Peyer's patch (tissue), 4 donors: ENCODE measurements around the gene ASAP2. TPM values are rescaled to one million over a fixed set of nuclear protein-coding genes. Genes with fewer than 3 reads are reported as not detected.
A peak's percentile ranks its signal among the peaks of the same experiment; 100 is the strongest.

Experiments used
- DNase-seq, 3 donors: peaks; one replicate each; pipeline ENCODE4 v3.0.0-alpha.2; 2017 to 2019
- H3K27ac ChIP-seq, 4 donors: fragments of 200-600 bp; sonication (generic); one replicate each; pipeline ENCODE4 v1.5.1; 2016 to 2019
- H3K27me3 ChIP-seq, 2 donors: fragments of 200-600 bp; sonication (generic); one replicate each; pipeline ENCODE4 v1.5.1; 2019
- H3K36me3 ChIP-seq, 3 donors: fragments of 200-600 bp; sonication (generic); one replicate each; pipeline ENCODE4 v1.5.1; 2016 to 2019
- H3K4me1 ChIP-seq, 4 donors: fragments of 200-600 bp; sonication (generic); one replicate each; pipeline ENCODE4 v1.5.1; 2016 to 2019
- H3K4me3 ChIP-seq, 4 donors: fragments of 200-600 bp; sonication (generic); 1 replicate in 3 of 4; 2 replicates in 1 of 4; pipeline ENCODE4 v1.5.1; 2016 to 2019; ENCODE audit warnings: mild to moderate bottlenecking in 1 of 4
- H3K9me3 ChIP-seq, 4 donors: fragments of 200-600 bp; sonication (generic); one replicate each; pipeline ENCODE4 v1.5.1; 2016 to 2019; ENCODE audit warnings: mild to moderate bottlenecking in 1 of 4
- CTCF ChIP-seq, 6 experiments: fragments of 450-650 bp in 4 of 6; fragments of 200-600 bp in 2 of 6; sonication (generic) in 1 of 6; IDR thresholded peaks; one replicate each; pipeline ENCODE4 v1.5.1; 2017 to 2019; ENCODE audit warnings: antibody characterized with exemption in 6 of 6, mild to moderate bottlenecking in 3 of 6, moderate library complexity in 1 of 6
- POLR2A ChIP-seq, 2 donors: fragments of 450-650 bp; IDR thresholded peaks; one replicate each; pipeline ENCODE4 v1.5.1; 2017; ENCODE audit warnings: antibody characterized with exemption in 2 of 2, mild to moderate bottlenecking in 2 of 2, moderate library complexity in 2 of 2
- total RNA-seq, 4 donors: library from RNA; depleted of rRNA; stranded (reverse); fragments of >200 nt; gene quantifications; one replicate each; pipeline ENCODE4 v1.1.0, GENCODE V29; 2016

The ASAP2 gene
- total RNA-seq, 4 donors from 2014 or later: 30.6 to 59.4 (median 37.8) TPM

GRCh38 chr2:9347411-9347881 lies 140.8 kb downstream of the ASAP2 start:
- Histone ChIP-seq H3K4me3 (no peak overlapping the region), H3K27ac (peak overlapping the region in 1 of 4 donors; percentile 25), H3K9me3 (no peaks in the 10 kb centered on the region), H3K36me3 (peaks cover 0 to 52% (median 0%) of the 10 kb centered on the region in 3 donors), H3K4me1 (no peaks in the 10 kb centered on the region), H3K27me3 (no peaks in the 10 kb centered on the region)
- peak in 1 of 3 donors; percentile 59 for DNase-seq
- no peak for TF ChIP-seq POLR2A (IDR thresholded peaks at IDR 0.05)
- TF ChIP-seq CTCF (IDR thresholded peaks at IDR 0.05): no peak

- Histone ChIP-seq H3K9me3 (no peaks in the 10 kb centered on the region), H3K27ac (no peak overlapping the region), H3K4me1 (no peaks in the 10 kb centered on the region), H3K4me3 (no peak overlapping the region), H3K36me3 (peaks cover 0 to 77% (median 0%) of the 10 kb centered on the region in 3 donors), H3K27me3 (no peaks in the 10 kb centered on the region)
- no peak for DNase-seq
- no peak for TF ChIP-seq CTCF (IDR thresholded peaks at IDR 0.05)
- no peak for TF ChIP-seq POLR2A (IDR thresholded peaks at IDR 0.05)
These were observed 147.7 kb downstream of the ASAP2 start for GRCh38 chr2:9354318-9354717.

GRCh38 chr2:9355270-9355669 lies 148.7 kb downstream of the ASAP2 start:
- DNase-seq: no peak
- Histone ChIP-seq H3K4me1 (no peaks in the 10 kb centered on the region), H3K9me3 (no peaks in the 10 kb centered on the region), H3K27me3 (no peaks in the 10 kb centered on the region), H3K4me3 (no peak overlapping the region), H3K27ac (no peak overlapping the region), H3K36me3 (peaks cover 0 to 84% (median 0%) of the 10 kb centered on the region in 3 donors)
- no peak for TF ChIP-seq POLR2A (IDR thresholded peaks at IDR 0.05)
- TF ChIP-seq CTCF (IDR thresholded peaks at IDR 0.05): no peak

DNA sequence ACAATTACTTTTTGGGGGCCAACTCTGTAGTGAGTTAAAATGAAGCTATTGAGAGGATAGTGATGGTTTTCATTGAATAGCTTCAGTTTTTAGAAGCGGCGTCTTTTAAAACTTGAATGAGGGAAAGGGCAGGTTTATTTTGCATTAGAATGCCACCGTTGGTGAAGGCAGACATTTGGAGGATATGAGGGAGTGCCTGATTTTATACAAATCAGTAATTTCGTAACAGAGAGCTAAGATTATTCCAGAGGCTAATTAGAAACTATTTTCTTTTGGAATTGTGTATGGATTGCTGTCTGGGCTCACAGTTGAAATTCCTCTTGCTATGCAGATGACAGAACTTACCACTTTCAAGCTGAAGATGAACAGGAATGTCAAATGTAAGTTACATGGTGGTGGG lies 149.1 kb downstream of the ASAP2 start:
- DNase-seq: no peak
- H3K9me3 ChIP-seq: no peaks in the 10 kb centered on the region
- no peak for TF ChIP-seq CTCF (IDR thresholded peaks at IDR 0.05)
- no peak for TF ChIP-seq POLR2A (IDR thresholded peaks at IDR 0.05)
- H3K27ac ChIP-seq: no peak overlapping the region
- no peaks in the 10 kb centered on the region for H3K27me3 ChIP-seq
- H3K4me3 ChIP-seq: no peak overlapping the region
- peaks cover 0 to 81% (median 0%) of the 10 kb centered on the region in 3 donors for H3K36me3 ChIP-seq
- H3K4me1 ChIP-seq: no peaks in the 10 kb centered on the region

DNA sequence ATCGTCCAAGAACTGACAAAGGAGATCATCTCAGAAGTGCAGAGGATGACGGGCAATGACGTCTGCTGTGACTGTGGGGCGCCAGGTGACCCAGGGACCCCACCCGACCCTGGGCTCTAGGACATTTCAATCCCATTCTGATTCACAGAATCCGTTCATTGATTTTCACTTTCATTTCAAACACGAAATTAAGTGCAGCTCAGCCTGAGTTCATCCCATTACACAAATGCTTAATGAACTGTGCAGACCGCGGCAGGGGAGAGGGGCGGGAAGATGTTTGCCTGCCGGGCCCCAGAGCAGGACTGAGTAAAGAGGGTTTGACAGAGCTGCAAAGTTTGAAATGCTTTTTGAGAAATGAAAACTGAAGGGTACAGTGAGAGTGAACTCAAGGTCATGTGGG lies 149.6 kb downstream of the ASAP2 start:
- peaks cover 0 to 77% (median 0%) of the 10 kb centered on the region in 3 donors for H3K36me3 ChIP-seq

More for the DNA sequence above, 149.6 kb downstream of the ASAP2 start:
- no peaks in the 10 kb centered on the region for H3K27me3 ChIP-seq
- H3K9me3 ChIP-seq: no peaks in the 10 kb centered on the region
- no peaks in the 10 kb centered on the region for H3K4me1 ChIP-seq
- H3K4me3 ChIP-seq: no peak overlapping the region
- no peak overlapping the region for H3K27ac ChIP-seq
- TF ChIP-seq POLR2A (IDR thresholded peaks at IDR 0.05): no peak
- no peak for TF ChIP-seq CTCF (IDR thresholded peaks at IDR 0.05)
- no peak for DNase-seq
